GM19193 (cell line): ENCODE data around the gene ZSCAN18.

ENCODE experiments used
- POLR2A ChIP-seq: IDR thresholded peaks from 4 replicates; pipeline ENCODE4 v1.6.1; 2011; ENCODE audit not compliant: insufficient read depth, insufficient read length; ENCODE audit errors: extremely low read depth

ZSCAN18 gene

DNA sequence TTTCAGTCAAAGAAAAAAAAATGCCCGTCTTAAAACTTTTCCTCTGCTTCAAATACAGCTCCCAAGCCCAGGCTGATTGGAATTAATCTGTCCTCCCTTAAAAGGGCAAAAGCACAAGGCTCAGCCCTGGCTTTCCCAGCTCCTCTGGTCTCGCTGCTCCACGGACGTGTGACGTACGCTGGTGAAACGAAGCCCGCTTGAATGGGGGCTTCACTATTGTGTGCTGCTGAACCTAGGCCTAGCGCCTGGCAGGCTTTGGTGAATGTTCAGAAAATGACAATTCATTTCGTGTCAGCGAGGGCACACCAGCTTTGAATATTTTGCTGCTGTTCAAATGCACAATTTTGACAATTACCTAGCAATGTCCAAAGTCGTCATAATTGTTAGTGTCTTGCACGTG, 39.6 kb downstream of the ZSCAN18 start:
- TF ChIP-seq POLR2A: no peak

DNA sequence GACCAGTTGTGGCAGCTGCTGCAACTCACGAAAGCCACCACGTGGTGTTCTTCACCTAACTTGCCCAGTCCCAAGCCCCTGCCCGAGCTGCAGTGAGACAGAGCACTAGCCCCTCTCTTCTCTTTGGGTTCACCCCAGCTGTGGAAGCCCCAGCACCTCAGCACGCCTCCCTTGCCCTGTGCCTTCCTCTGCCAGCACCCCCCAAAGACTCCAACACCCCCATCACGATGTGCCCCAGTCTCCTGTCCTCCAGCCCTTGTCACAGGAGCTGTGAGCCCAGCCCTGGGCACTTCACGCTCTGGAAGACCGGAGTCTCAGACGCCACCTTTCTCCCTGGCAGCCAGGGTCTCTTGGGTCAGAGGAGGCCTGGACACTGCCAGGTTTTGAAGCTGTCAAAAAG, 41.2 kb downstream of the ZSCAN18 start:
- TF ChIP-seq POLR2A: no peak

DNA sequence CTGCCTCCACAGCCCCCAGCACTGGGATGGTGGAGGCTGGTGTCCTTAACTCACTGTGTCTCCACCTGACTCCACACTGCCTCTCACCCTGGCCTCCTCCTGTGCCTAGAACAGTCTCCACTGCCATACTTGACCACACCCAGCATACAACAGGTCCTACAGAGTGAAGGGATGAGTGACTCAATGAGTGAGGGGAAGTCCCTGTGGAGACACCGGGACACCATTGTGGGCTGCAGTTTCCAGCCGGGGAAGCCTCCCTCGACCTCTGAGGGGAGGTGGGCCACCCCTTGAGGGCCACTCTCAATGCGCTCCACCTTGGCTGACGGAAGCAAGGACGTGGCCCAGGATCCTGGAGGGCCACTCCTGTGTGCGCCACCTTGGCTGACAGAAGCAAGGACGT, 41.8 kb downstream of the ZSCAN18 start:
- no peak for TF ChIP-seq POLR2A

GRCh38 chr19:58054901-58055874, 42.8 kb downstream of the ZSCAN18 start:
- TF ChIP-seq POLR2A: no peak

DNA sequence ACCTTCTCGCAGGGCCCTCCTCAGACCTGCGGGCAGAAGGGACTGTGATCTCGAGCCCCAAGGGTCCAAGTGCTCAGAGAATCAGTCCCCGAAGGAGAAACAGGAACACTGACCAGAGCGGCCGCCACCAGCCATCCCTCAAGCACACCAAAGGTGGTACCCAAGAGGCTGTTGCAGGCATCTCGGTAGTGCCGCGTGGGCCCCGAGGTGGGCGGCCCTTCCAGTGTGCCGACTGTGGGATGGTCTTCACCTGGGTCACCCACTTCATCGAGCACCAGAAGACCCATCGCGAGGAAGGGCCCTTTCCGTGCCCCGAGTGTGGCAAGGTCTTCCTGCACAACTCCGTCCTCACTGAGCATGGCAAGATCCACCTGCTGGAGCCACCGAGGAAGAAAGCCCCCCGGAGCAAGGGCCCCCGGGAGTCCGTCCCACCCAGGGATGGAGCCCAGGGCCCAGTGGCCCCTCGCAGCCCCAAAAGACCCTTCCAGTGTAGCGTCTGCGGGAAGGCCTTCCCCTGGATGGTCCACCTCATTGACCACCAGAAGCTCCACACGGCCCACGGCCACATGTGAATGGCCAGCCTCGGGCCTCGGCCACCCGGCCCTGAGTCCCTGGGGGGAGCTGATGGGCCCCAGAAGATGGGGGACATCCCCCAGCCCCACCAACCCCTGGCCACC, 44.4 kb downstream of the ZSCAN18 start:
- TF ChIP-seq POLR2A: no peak

GRCh38 chr19:58052256-58052655, 45.8 kb downstream of the ZSCAN18 start:
- TF ChIP-seq POLR2A: no peak

- no peak for TF ChIP-seq POLR2A
Observed at GRCh38 chr19:58047672-58048071, 50.4 kb downstream of the ZSCAN18 start.

- no peak for TF ChIP-seq POLR2A
Observed at GRCh38 chr19:58046856-58047255, 51.2 kb downstream of the ZSCAN18 start.

DNA sequence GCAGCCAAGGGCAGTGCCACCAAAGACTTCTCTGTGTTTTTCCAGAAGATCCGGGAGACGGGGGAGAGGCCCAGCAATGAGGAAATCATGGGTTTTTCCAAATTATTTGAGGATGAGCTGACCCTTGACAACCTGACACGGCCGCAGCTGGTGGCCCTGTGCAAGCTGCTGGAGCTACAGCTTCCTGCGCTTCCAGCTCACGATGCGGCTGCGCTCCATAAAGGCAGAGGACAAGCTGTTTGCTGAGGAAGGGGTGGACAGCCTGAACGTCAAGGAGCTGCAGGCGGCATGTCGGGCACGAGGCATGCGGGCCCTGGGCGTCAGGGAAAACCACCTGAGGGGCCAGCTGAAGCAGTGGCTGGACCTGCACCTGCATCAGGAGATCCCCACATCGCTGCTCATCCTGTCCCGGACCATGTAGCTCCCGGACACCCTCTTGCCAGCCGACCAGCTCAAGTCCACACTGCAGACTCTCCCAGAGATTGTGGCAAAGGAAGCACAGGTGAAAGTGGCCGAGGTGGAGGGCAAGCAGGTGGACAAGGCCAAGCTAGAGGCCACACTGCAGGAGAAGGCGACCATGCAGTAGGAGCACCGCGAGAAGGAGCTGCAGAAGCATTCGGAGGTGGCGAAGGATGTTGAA, 52.5 kb downstream of the ZSCAN18 start:
- TF ChIP-seq POLR2A: no peak

GRCh38 chr19:58044886-58045285, 53.1 kb downstream of the ZSCAN18 start:
- no peak for TF ChIP-seq POLR2A

DNA sequence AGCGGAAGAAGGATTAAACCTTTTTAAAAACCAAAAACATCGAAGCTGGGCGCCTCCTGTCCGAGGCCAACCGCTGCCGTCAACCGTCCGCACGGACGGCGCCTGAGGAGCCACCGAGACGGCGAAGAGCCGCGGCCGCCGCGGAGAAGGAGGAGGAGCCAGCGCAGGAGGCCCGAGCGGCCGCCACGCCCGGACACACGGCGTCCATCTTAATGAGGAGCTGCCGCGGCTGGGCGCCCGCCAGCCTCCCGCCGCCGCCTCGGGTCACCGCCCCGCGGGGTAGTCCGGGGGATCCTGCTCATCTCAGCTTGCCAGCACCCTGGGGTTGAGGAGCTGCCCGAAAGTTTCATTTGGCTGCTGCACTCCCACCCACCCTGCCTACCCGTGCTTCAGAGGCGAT, 53.6 kb downstream of the ZSCAN18 start:
- TF ChIP-seq POLR2A: no peak

DNA sequence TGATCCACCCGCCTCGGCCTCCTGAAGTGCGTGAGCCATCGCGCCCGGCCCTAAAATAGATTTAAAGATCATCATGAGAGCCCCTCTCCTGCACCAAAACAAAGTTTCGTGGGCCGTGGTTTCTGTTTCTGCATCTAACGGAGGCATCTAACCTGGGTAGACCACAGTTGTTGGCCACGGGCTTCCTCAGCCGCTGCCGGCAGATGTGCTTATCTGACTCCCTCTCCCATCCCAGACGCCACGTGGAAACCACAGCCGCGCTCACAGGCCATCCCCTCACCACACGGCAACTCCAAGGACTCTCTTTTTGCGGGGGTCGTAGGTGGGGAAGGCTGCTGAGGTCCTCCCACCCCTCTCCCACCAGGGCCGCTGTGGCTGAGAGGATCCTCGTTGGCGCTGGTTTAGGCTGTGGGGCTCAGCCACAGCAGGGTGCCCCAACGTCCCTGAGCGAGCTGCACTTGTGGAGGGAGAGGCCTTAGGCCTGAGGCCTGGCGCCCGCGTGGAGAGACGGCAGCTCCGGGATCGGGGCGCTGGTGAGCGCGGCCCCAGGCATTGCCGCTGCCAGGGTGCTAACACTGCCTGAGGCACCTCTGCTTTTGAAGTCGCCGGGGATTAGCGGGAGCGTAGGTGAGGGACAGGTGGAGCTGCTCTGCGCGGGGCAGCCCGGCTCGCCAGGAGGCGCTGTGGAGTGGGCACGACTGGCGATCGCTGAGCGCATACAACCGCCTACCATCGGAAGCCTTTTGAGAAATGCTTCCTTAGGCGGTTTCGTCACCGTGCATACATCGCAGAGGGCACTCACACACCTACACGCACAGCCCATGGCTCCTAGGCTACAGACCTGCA, 55.3 kb downstream of the ZSCAN18 start:
- TF ChIP-seq POLR2A: no peak

DNA sequence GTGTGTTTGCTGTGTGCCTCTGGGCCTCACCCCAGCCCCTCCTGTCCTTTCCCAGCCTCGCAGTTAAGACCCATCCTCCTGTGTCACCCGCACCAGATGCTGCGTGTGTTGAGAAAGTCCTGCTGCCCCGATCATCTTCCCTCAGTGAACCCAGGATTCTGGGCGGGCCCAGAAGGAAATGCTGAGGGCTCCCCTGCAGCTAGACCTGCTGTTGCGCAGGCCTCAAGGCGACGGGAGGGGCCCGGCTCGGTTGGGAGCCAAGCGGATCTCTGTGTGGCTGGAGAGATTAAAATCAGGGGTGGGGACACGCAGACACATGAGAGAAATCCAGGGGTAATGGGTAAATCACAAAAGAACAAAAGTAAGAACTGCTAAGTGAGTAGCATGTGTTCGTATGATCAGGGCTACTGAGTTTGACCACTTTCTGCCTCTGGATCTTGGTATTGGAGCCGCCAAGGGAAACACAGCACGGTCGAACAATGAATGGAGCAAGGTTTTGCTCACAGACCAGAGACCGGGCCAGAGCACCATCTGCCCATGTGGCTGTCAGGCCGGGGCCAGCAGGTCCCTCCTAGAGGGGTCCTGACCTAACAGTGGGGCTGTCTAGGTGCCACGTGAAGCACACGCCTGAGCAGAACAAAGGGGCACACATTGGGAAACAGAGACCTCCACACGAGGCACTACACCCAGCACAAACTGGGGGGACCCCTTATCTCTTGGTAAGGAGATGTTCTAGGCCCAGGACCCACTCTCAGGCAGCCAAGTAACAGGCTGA, 57.1 kb downstream of the ZSCAN18 start:
- no peak for TF ChIP-seq POLR2A

DNA sequence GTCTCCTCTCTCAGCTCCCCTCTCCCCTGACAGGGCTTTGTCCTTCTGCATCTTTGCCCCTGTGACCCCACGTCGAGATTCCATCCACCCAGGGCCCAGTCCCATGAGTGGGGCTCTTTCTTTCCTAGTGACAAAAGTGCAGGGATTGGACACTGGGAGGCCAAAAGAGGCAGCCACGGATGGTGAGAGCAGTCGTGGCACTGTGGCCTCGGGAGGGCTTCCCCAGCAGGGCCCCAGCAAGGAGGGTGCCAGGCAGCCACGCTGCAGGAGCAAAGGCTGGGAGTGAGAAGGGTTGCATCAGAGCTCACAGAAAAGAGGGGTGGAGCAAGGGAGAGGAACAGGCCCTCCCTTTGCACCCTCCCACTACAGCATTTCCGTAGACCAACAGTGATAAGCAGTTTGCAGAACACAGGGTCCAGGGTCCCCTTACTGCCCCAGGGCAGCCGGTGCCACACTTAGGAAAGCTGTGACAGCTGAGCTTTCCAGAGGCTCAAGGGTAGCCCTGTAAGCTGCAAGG, 59.3 kb downstream of the ZSCAN18 start:
- TF ChIP-seq POLR2A: no peak

DNA sequence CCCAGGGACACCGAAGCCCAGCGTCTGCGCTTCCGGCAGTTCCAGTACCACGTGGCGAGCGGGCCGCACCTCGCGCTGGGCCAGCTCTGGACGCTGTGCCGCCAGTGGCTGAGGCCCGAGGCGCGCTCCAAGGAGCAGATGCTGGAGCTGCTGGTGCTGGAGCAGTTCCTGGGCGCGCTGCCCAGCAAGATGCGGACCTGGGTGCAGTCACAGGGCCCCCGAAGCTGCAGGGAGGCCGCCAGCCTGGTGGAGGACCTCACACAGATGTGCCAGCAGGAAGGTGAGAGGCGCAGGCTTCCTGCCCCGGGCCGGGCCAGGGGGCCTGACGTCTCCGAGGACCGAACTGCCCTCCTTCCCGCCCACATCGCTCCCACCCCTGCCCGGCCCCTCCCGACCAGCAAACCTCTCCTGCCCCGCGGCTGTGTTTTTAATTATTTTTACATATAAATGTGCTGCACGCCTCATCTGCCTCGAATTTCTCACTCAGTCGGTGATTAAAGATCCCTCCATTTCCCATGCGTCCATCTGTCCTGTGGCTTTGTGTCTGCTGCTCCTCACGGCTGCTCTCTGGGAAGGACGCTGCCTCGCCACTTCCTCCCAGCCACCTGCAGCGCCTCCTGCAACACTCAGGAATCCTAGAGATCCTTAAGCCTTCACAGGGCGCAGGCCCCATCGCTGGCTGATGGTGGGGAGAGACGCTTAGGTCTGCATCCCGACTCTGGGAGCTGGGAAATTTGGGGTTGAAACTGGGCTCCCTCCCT, 59.9 kb downstream of the ZSCAN18 start:
- no peak for TF ChIP-seq POLR2A
